Subcutaneous adipose tissue (tissue), 4 donors: ENCODE data around the gene GPC6. TPM values are rescaled to one million over a fixed set of nuclear protein-coding genes. Genes with fewer than 3 reads are reported as not detected.

ENCODE experiments used
- total RNA-seq, 4 donors: library from RNA; depleted of rRNA; stranded (reverse); fragments of >200 nt; gene quantifications; one replicate each; pipeline ENCODE4 v1.1.0, GENCODE V29; 2016
- TF ChIP-seq, protein P1 (sequence below): fragments of 450-650 bp; IDR thresholded peaks from one replicate; pipeline ENCODE4 v1.5.1; 2016; ENCODE audit warnings: low read depth, mild to moderate bottlenecking, control low read depth, antibody characterized with exemption, moderate library complexity

Gene GPC6
- total RNA-seq, 4 donors from 2014 or later: 16.2 to 30.6 (median 26.9) TPM

DNA sequence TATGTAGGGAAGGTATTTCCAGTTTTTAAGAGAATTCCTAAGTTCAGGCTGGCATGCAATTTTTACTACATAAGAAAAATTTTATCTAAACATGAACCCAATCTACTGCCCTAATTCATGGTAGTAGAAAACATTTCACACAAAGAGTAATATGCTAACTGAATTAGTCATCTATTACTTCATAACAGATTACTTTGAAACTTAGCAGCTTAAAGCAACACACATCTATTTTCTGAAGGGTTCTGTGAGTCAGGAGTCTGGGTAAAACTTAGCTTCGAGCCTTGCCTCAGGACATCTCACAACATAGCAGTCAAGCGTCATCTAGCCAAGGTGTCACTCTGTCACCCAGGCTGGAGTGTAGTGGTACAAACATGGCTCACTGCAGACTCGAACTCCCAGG is 715.4 kb downstream of the GPC6 start:
- TF ChIP-seq, protein P1, sequence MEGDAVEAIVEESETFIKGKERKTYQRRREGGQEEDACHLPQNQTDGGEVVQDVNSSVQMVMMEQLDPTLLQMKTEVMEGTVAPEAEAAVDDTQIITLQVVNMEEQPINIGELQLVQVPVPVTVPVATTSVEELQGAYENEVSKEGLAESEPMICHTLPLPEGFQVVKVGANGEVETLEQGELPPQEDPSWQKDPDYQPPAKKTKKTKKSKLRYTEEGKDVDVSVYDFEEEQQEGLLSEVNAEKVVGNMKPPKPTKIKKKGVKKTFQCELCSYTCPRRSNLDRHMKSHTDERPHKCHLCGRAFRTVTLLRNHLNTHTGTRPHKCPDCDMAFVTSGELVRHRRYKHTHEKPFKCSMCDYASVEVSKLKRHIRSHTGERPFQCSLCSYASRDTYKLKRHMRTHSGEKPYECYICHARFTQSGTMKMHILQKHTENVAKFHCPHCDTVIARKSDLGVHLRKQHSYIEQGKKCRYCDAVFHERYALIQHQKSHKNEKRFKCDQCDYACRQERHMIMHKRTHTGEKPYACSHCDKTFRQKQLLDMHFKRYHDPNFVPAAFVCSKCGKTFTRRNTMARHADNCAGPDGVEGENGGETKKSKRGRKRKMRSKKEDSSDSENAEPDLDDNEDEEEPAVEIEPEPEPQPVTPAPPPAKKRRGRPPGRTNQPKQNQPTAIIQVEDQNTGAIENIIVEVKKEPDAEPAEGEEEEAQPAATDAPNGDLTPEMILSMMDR: no peak

DNA sequence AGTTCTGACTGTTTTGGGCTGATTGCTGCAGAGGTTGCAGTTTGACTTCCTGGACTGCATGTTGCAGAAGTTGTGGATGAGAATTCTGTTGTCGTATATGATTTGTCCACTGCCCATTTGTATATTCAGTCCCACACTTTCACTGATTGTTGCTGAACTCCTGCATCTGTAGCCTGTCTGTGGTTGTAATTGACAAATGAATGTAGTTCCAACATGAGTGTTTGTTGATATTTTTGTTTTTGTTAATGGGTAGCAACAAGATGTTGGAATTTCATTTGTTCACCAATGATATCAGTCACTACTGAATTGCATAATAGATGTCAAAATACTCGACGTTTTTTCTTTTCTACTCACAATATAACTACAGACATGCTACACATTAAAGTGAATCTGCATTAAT is 719.0 kb downstream of the GPC6 start:
- TF ChIP-seq, protein P1: no peak

DNA sequence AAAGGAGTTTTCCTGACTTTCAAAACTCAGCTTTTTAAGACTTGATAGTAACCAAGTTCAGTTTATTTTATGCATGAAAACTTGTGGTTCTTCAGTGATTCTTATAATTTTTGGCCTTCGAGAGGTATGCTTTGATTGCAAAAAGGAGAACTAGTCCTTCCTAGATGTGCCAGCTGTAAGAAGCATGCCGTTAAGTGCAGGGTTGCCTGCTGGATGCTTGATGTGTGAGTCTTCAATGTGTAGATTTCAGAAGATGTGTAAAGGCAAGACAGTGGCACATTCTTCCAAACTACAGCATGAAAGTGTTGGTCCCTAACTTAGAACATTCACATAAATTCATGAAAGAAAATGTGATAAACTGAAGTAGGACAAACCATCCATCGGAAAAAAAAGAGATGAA is 720.4 kb downstream of the GPC6 start:
- TF ChIP-seq, protein P1: no peak

DNA sequence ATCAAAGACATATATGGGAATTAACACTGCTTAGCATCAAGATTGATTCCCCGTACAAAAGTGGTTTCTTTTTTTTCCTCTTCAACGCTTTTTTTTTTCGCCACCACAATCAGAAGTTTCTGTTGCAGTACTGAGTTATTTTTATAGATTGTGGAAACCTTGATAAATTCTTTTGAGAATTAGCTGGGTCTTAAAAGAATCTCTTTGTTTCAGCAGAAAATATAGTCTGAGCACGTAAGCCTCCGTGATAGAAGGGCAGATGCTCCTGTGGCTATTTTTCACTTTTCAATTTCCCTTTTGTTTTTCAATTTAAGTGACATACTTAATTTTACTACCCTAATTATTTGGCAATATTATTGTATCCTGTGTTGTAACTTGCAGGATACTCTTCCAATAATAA is 721.0 kb downstream of the GPC6 start:
- TF ChIP-seq, protein P1: no peak

DNA sequence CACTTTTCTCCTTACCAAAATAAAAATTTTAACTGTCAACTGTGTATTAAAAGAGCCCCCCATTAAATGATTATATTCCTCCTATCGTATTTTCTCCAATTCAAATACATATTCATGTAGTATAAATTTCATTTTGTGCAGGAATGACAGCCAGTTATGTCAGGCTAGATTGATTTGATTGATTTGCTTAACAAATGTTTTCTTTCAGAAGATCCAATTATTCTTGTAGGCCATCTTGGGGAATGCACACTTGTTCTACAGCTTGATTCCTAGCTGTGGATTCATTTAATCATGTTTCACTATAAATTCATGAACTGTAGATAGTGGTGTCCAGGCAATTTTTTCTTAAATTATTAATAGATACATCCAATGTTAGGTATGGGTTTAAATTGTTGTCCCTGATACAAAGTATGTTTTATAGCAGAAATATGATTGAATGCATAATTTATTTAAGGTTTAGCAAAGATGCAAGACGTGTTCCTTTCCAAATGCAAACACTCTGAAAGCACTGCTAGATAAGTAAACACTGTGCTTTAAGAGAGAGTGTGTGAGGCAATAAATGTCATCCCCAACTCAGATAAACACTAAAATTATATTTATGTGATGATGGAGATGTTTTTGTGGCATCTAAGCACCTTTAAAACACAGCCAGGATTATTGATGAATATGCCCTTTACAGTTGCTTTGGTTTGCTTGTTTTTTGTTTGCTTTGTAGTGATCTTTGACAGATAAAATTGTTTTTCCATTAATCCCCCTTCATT is 721.7 kb downstream of the GPC6 start:
- TF ChIP-seq, protein P1: no peak

DNA sequence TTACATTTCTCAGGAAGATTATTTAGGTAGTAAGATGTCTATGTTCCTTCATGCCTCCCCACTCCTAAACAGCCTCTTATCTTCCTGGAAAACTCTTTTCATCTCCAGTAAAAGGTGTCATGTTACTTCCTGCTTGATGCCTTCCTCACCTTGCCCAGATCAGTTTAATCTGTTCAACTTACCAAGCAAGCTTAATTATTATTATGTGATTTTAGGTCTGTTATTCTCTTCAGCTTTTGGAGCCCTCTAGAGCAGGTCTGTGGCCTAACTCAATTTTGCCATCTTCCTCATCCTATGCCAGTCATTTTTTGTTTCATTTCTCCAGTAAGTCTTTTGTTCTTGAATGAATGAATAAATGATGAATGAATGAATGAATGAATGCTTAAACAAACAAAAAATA is 724.5 kb downstream of the GPC6 start:
- TF ChIP-seq, protein P1: no peak

DNA sequence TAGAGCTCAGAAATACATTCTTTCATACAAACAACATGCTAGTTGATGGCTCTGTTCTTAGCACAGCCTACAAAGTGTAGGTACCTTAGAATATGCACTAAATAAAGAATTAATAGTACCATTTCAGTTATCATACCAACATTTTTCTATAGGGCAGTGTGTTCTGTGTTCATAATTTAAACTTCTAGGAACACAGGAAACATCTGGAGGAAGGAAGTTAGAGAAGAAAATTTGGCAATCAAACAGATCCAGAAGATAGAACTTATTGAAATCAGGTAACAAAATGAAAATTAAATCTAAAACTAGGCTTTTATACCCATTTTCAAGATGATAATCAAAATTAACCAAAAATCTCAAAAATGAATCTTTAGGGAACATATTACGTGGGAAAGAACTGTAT is 725.3 kb downstream of the GPC6 start:
- TF ChIP-seq, protein P1: no peak
